Measurements from ENCODE around the gene DNAJB11.
"Not testable (repeated sequence)": the region's sequence is repeated elsewhere in the genome, so short reads cannot be mapped to it uniquely, and the experiment has no call there.

DNAJB11 gene

GRCh38 chr3:186551387-186551786 is 19.1 kb upstream of the DNAJB11 start:
- DNase-seq (ENCODE audit: low read depth in 2 of 2, low spot score in 1 of 2), result no peak

GRCh38 chr3:186552408-186553031 is 18.0 kb upstream of the DNAJB11 start:
- no peak for DNase-seq (ENCODE audit: low read depth in 2 of 2, low spot score in 1 of 2)

GRCh38 chr3:186564586-186564985 is 5.9 kb upstream of the DNAJB11 start:
- DNase-seq (ENCODE audit: low read depth in 2 of 2, low spot score in 1 of 2), result no peak

- DNase-seq (ENCODE audit: low read depth in 2 of 2, low spot score in 1 of 2), result no peak
Observed at GRCh38 chr3:186566772-186567071, 3.8 kb upstream of the DNAJB11 start.

GRCh38 chr3:186567072-186567921 is 3.2 kb upstream of the DNAJB11 start, which contains the start of gene TBCCD1:
Gene TBCCD1 (minus strand): TSS chr3:186567339. CDS start chr3:186564329, 3,010 bp downstream.
- DNase-seq (ENCODE audit: low read depth in 2 of 2, low spot score in 1 of 2), result peak; percentile 81 to 93

GRCh38 chr3:186569361-186569760 is 1.2 kb upstream of the DNAJB11 start:
- DNase-seq (ENCODE audit: low read depth in 2 of 2, low spot score in 1 of 2), result not testable (repeated sequence)

- no peak for DNase-seq (ENCODE audit: low read depth in 2 of 2, low spot score in 1 of 2)
Observed at GRCh38 chr3:186569779-186570095, 783 bp upstream of the DNAJB11 start.

- DNase-seq (ENCODE audit: low read depth in 2 of 2, low spot score in 1 of 2), result no peak
Observed at GRCh38 chr3:186570941-186571643, 572 bp downstream of the DNAJB11 start.

- no peak for DNase-seq (ENCODE audit: low read depth in 2 of 2, low spot score in 1 of 2)
Observed at GRCh38 chr3:186571644-186572013, 1.1 kb downstream of the DNAJB11 start.

GRCh38 chr3:186577521-186577920 is 7.0 kb downstream of the DNAJB11 start:
- no peak for DNase-seq (ENCODE audit: low read depth in 2 of 2, low spot score in 1 of 2)

GRCh38 chr3:186580785-186581184 is 10.3 kb downstream of the DNAJB11 start:
- no peak for DNase-seq (ENCODE audit: low read depth in 2 of 2, low spot score in 1 of 2)

GRCh38 chr3:186582541-186582940 is 12.0 kb downstream of the DNAJB11 start:
- DNase-seq (ENCODE audit: low read depth in 2 of 2, low spot score in 1 of 2), result no peak

- no peak for DNase-seq (ENCODE audit: low read depth in 2 of 2, low spot score in 1 of 2)
Observed at GRCh38 chr3:186583831-186584230, 13.3 kb downstream of the DNAJB11 start.

GRCh38 chr3:186586245-186586644 is 15.7 kb downstream of the DNAJB11 start:
- DNase-seq (ENCODE audit: low read depth in 2 of 2, low spot score in 1 of 2), result not testable (repeated sequence)

- DNase-seq (ENCODE audit: low read depth in 2 of 2, low spot score in 1 of 2), result no peak
Observed at GRCh38 chr3:186587183-186587582, 16.7 kb downstream of the DNAJB11 start.

- DNase-seq (ENCODE audit: low read depth in 2 of 2, low spot score in 1 of 2), result no peak
Observed at GRCh38 chr3:186588632-186589031, 18.1 kb downstream of the DNAJB11 start.

- DNase-seq (ENCODE audit: low read depth in 2 of 2, low spot score in 1 of 2), result no peak
Observed at GRCh38 chr3:186589121-186589520, 18.6 kb downstream of the DNAJB11 start.

- no peak for DNase-seq (ENCODE audit: low read depth in 2 of 2, low spot score in 1 of 2)
Observed at GRCh38 chr3:186589856-186590579, 19.5 kb downstream of the DNAJB11 start.

GRCh38 chr3:186590580-186591295 is 20.2 kb downstream of the DNAJB11 start:
- no peak for DNase-seq (ENCODE audit: low read depth in 2 of 2, low spot score in 1 of 2)

GRCh38 chr3:186592682-186593081 is 22.2 kb downstream of the DNAJB11 start:
- DNase-seq (ENCODE audit: low read depth in 2 of 2, low spot score in 1 of 2), result no peak

- DNase-seq (ENCODE audit: low read depth in 2 of 2, low spot score in 1 of 2), result no peak
Observed at GRCh38 chr3:186593862-186594261, 23.3 kb downstream of the DNAJB11 start.
